ENCODE data around the gene FKBP1A.
A peak's percentile ranks its signal among the peaks of the same experiment; 100 is the strongest.

DNA sequence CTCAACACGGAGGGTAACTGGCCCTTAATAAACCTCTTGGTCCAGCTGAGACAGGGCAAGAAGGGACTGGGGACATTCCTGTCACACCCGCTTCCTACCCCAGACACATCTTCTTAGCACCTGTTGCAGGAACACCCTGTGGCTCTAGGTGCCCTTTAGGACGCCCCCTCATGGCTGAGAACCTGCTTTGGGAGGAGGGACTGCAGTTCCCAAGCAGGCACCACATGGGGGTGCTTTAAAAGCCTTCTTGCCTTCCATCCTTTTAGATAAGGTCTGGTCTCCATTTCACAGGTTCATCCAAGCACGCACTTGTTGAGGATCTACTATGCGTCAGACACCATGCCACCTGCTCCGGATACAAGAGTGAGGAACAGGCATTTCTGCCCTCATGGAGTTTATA lies 47.2 kb upstream of the FKBP1A start:
- TF ChIP-seq, protein P1, sequence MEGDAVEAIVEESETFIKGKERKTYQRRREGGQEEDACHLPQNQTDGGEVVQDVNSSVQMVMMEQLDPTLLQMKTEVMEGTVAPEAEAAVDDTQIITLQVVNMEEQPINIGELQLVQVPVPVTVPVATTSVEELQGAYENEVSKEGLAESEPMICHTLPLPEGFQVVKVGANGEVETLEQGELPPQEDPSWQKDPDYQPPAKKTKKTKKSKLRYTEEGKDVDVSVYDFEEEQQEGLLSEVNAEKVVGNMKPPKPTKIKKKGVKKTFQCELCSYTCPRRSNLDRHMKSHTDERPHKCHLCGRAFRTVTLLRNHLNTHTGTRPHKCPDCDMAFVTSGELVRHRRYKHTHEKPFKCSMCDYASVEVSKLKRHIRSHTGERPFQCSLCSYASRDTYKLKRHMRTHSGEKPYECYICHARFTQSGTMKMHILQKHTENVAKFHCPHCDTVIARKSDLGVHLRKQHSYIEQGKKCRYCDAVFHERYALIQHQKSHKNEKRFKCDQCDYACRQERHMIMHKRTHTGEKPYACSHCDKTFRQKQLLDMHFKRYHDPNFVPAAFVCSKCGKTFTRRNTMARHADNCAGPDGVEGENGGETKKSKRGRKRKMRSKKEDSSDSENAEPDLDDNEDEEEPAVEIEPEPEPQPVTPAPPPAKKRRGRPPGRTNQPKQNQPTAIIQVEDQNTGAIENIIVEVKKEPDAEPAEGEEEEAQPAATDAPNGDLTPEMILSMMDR (IDR thresholded peaks at IDR 0.05; ENCODE audit: insufficient read depth, low read length) = peak; percentile 40
- TF ChIP-seq, protein P2, sequence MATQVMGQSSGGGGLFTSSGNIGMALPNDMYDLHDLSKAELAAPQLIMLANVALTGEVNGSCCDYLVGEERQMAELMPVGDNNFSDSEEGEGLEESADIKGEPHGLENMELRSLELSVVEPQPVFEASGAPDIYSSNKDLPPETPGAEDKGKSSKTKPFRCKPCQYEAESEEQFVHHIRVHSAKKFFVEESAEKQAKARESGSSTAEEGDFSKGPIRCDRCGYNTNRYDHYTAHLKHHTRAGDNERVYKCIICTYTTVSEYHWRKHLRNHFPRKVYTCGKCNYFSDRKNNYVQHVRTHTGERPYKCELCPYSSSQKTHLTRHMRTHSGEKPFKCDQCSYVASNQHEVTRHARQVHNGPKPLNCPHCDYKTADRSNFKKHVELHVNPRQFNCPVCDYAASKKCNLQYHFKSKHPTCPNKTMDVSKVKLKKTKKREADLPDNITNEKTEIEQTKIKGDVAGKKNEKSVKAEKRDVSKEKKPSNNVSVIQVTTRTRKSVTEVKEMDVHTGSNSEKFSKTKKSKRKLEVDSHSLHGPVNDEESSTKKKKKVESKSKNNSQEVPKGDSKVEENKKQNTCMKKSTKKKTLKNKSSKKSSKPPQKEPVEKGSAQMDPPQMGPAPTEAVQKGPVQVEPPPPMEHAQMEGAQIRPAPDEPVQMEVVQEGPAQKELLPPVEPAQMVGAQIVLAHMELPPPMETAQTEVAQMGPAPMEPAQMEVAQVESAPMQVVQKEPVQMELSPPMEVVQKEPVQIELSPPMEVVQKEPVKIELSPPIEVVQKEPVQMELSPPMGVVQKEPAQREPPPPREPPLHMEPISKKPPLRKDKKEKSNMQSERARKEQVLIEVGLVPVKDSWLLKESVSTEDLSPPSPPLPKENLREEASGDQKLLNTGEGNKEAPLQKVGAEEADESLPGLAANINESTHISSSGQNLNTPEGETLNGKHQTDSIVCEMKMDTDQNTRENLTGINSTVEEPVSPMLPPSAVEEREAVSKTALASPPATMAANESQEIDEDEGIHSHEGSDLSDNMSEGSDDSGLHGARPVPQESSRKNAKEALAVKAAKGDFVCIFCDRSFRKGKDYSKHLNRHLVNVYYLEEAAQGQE (IDR thresholded peaks at IDR 0.05; ENCODE audit: insufficient replicate concordance, low read depth) = no peak
- TF ChIP-seq POLR2AphosphoS5 (IDR thresholded peaks at IDR 0.05; ENCODE audit: low read depth) (no peak), GABPA (IDR thresholded peaks at IDR 0.05; ENCODE audit: low read depth) (no peak)
